ENCODE data around the gene SEMA3D.

GRCh38 chr7:85133560-85133959 lies 53.3 kb downstream of the SEMA3D start:
- TF ChIP-seq CTCF (IDR thresholded peaks at IDR 0.05), result no peak
- TF ChIP-seq POLR2A (IDR thresholded peaks at IDR 0.05), result no peak

Data from breast epithelium (tissue), 3 donors.